Nephron (organoid): Measurements from ENCODE around the gene GRIK4.

Experiments
- H3K27ac Mint-ChIP-seq, 3 experiments: 2 replicates each; pipeline ENCODE4 v1.8.0; 2020; ENCODE audit warnings: mixed read lengths in 3 of 3, mild to moderate bottlenecking in 2 of 3, moderate library complexity in 1 of 3
- H3K27me3 Mint-ChIP-seq: 2 replicates; pipeline ENCODE4 v1.8.0; 2021; ENCODE audit warnings: low read depth, mild to moderate bottlenecking, moderate library complexity, mixed read lengths
- H3K36me3 Mint-ChIP-seq: 2 replicates; pipeline ENCODE4 v1.8.0; 2020; ENCODE audit warnings: low read depth, mixed read lengths
- H3K4me1 Mint-ChIP-seq: 2 replicates; pipeline ENCODE4 v1.8.0; 2020; ENCODE audit warnings: mixed read lengths
- H3K4me3 Mint-ChIP-seq, 3 experiments: 2 replicates each; pipeline ENCODE4 v1.8.0; 2020; ENCODE audit warnings: mild to moderate bottlenecking in 3 of 3, mixed read lengths in 3 of 3, moderate library complexity in 2 of 3
- H3K9me3 Mint-ChIP-seq: 2 replicates; pipeline ENCODE4 v1.8.0; 2020; ENCODE audit warnings: mixed read lengths
- TF ChIP-seq, protein P1 (sequence below), 3 experiments: fragments of 200-600 bp; sonication (generic); IDR thresholded peaks; one replicate each; pipeline ENCODE4 v1.5.0; 2021; ENCODE audit warnings: antibody characterized with exemption in 3 of 3; ENCODE audit not compliant: unreplicated experiment in 3 of 3

GRIK4 gene

DNA sequence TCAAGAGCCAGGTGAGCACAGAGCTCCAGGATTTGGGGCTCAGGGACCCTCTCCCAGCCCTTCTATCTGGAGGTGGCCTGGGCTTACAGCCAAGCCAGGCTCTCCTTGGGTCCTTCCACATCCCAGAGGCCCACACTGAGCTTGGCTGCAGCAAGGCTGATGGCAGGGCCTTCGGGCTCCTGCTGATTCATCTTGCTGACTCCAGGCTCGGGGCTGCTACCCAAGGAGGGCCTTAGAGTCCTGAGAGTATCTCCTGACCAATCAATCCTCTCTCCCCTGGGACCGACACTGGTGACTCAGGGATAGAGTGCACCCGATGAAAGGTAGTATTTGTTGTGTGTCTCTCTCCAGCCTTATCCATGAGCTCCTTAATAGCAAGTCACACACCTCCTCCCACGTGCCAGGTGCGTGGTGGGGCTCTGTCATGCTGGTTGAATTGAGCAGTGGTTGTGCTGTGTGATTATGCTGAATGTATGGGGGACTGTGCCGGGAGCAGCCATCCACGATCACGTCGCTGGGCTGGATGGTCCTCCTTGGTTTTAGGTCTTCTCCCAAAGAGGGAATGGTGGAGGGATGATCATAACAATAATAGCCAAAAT is 62.3 kb downstream of the GRIK4 start:
- H3K27me3 Mint-ChIP-seq = peaks cover 50% of the 10 kb centered on the region
- TF ChIP-seq, protein P1, sequence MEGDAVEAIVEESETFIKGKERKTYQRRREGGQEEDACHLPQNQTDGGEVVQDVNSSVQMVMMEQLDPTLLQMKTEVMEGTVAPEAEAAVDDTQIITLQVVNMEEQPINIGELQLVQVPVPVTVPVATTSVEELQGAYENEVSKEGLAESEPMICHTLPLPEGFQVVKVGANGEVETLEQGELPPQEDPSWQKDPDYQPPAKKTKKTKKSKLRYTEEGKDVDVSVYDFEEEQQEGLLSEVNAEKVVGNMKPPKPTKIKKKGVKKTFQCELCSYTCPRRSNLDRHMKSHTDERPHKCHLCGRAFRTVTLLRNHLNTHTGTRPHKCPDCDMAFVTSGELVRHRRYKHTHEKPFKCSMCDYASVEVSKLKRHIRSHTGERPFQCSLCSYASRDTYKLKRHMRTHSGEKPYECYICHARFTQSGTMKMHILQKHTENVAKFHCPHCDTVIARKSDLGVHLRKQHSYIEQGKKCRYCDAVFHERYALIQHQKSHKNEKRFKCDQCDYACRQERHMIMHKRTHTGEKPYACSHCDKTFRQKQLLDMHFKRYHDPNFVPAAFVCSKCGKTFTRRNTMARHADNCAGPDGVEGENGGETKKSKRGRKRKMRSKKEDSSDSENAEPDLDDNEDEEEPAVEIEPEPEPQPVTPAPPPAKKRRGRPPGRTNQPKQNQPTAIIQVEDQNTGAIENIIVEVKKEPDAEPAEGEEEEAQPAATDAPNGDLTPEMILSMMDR (IDR thresholded peaks at IDR 0.05; ENCODE audit: unreplicated experiment in 3 of 3) = no peak
- no peaks in the 10 kb centered on the region for H3K36me3 Mint-ChIP-seq
- H3K4me3 Mint-ChIP-seq = no peak overlapping the region
- no peaks in the 10 kb centered on the region for H3K4me1 Mint-ChIP-seq
- no peak overlapping the region for H3K27ac Mint-ChIP-seq
- peaks cover 4% of the 10 kb centered on the region for H3K9me3 Mint-ChIP-seq

DNA sequence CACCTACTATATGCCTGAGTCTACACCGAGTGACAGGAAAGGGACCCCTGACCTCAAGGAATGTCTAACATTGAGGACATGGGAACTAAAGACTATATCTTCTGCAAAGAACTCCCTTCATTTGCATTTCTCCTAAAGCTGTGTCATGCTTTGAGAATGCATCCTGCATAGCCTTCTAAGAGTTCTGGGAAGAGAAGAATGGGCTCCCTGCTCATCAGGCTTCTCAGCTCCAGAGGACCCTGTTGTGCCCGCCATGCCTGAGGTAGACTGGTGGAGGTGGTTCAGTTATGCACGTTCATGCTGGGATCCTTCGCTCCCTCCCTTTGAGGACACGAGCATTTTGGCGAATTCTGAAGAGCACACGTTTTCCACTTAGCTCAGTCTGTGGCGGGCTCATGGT is 63.3 kb downstream of the GRIK4 start:
- peaks cover 52% of the 10 kb centered on the region for H3K27me3 Mint-ChIP-seq
- H3K36me3 Mint-ChIP-seq = no peaks in the 10 kb centered on the region
- no peak overlapping the region for H3K27ac Mint-ChIP-seq
- H3K9me3 Mint-ChIP-seq = peaks cover 4% of the 10 kb centered on the region
- no peak overlapping the region for H3K4me3 Mint-ChIP-seq
- no peaks in the 10 kb centered on the region for H3K4me1 Mint-ChIP-seq
- TF ChIP-seq, protein P1 (IDR thresholded peaks at IDR 0.05; ENCODE audit: unreplicated experiment in 3 of 3) = no peak

DNA sequence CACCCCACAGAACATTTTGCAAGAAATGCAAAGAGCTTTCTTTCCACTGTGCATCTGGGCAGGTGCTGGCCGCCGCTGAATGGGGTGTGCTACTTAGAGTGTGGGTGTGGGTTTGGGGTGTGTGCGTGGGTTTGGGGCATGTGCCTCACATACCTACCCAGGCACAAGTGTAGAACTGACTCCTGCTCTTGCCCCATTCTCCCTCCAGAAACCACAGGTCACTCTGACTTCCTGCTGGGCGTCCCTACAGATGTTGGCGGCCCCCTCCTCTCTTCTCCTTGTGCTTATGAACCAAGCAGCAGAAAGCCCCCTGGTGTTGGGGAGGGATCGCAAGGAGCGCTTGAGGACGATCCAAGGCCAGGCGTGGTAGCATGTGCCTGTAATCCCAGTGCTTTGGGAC is 63.9 kb downstream of the GRIK4 start:
- TF ChIP-seq, protein P1 (IDR thresholded peaks at IDR 0.05; ENCODE audit: unreplicated experiment in 3 of 3) = no peak
- Mint-ChIP-seq H3K4me3 (no peak overlapping the region), H3K9me3 (peaks cover 4% of the 10 kb centered on the region), H3K4me1 (no peaks in the 10 kb centered on the region), H3K27me3 (peaks cover 52% of the 10 kb centered on the region), H3K27ac (no peak overlapping the region), H3K36me3 (no peaks in the 10 kb centered on the region)

DNA sequence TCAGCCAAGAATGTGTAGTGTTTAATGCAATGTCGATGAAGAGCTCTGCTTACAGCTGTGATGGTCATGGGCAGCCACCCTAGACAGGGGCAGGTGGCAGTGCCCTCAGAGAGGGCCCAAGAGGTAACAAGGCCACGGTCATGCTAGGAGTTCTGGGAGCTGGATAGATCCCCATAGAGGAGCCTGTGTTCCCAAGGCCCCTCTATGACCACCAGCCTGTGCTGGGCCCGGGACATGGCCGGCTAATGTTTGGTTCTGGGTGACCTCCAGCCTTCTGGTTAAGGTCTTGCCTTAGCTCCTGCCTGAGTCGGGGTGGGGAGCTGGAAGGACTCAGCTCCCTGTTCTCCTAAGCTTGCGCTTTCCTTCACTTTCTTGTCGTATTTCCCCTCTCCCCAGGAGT is 65.1 kb downstream of the GRIK4 start:
- no peak overlapping the region for H3K4me3 Mint-ChIP-seq
- H3K27me3 Mint-ChIP-seq = peaks cover 50% of the 10 kb centered on the region
- H3K27ac Mint-ChIP-seq = no peak overlapping the region
- TF ChIP-seq, protein P1 (IDR thresholded peaks at IDR 0.05; ENCODE audit: unreplicated experiment in 3 of 3) = no peak
- no peaks in the 10 kb centered on the region for H3K4me1 Mint-ChIP-seq
- H3K9me3 Mint-ChIP-seq = no peaks in the 10 kb centered on the region
- no peaks in the 10 kb centered on the region for H3K36me3 Mint-ChIP-seq

DNA sequence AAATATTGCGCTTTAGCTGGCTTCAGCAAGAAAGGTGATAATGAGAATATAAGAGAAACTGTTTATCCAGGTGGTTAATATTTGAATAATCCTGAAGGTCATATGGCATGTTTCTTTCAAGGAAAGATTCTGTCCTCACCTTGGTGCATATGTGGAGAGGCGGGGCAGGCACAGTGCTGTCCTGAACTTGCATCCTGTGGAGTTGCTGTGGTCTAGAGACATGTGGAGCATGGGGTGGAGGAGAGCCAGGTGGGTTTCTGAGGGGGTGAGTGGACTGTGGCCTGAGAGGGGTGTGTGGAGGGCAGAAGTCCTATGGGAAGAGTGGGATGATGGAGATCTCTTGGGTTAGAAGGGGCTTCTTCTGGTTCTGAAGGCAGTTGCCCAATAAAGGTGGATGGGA is 65.5 kb downstream of the GRIK4 start:
- Mint-ChIP-seq H3K27ac (no peak overlapping the region), H3K27me3 (peaks cover 46% of the 10 kb centered on the region), H3K4me1 (no peaks in the 10 kb centered on the region), H3K9me3 (no peaks in the 10 kb centered on the region), H3K36me3 (no peaks in the 10 kb centered on the region), H3K4me3 (no peak overlapping the region)
- TF ChIP-seq, protein P1 (IDR thresholded peaks at IDR 0.05; ENCODE audit: unreplicated experiment in 3 of 3) = no peak

DNA sequence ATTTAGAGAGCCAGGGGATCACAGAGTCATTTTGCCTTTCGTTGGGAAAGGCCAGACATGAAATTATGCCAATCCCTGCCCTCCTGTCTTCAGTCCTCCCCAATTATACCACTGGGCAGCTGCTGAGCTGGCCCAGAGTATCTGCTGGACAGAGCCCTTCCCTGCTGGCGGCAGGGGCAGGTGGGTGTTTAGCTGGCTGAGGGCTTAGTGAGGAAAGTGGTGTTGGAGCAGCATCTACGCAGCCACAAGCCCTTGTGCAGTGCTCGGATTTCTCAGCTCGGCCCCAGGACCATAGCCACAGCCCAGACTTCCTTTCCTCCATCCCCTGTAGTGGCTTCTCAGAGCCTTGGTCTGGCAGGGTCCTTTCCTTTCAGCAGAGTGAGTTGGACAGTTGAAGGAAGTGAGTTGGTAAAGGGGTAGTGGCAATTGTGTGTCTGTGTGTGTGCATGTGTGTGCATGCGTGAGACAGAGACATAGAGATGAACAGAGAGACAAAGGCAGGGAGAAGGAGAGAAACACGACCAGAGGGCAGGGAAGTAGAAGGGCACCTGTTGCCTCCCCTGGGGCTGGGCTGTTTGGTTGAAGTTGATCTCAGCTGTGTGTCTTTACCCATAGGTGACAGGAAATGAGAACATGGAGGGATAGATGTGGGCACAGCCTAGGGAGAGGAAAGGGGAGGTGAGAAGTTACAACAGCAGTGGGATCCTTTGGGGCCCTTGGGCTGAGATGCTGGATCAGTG is 66.2 kb downstream of the GRIK4 start:
- Mint-ChIP-seq H3K27me3 (peaks cover 40% of the 10 kb centered on the region), H3K9me3 (no peaks in the 10 kb centered on the region), H3K27ac (no peak overlapping the region), H3K4me1 (no peaks in the 10 kb centered on the region), H3K36me3 (no peaks in the 10 kb centered on the region), H3K4me3 (no peak overlapping the region)
- TF ChIP-seq, protein P1 (IDR thresholded peaks at IDR 0.05; ENCODE audit: unreplicated experiment in 3 of 3) = no peak
